HG02973 (cell line): ENCODE data around the gene SIDT1.

Experiments used
- ATAC-seq: cut with Tn5 transposase; IDR thresholded peaks from one replicate; pipeline ENCODE4 v1.9.1; 2021; ENCODE audit warnings: moderate library complexity; ENCODE audit not compliant: unreplicated experiment

Gene SIDT1

DNA sequence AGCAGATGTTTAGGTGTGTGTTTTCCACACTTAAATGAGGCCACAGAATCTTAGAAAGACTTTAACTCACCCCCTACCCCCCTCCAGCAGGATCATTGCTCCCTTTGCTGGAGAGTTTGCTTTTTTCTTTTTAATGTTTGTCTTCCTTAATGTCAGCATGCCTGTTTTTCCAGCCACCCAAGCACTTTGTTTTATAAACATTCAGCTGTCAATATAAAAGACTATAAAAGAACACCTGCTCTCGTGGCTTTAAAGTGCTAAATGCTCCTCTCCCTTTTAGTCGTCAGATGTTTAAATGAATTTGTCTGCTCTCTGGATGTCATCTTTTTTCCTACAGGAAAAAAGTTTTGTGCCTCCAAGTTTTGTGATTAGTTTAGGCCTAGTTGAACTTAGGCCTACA is 61.7 kb downstream of the SIDT1 start:
- no peak for ATAC-seq

DNA sequence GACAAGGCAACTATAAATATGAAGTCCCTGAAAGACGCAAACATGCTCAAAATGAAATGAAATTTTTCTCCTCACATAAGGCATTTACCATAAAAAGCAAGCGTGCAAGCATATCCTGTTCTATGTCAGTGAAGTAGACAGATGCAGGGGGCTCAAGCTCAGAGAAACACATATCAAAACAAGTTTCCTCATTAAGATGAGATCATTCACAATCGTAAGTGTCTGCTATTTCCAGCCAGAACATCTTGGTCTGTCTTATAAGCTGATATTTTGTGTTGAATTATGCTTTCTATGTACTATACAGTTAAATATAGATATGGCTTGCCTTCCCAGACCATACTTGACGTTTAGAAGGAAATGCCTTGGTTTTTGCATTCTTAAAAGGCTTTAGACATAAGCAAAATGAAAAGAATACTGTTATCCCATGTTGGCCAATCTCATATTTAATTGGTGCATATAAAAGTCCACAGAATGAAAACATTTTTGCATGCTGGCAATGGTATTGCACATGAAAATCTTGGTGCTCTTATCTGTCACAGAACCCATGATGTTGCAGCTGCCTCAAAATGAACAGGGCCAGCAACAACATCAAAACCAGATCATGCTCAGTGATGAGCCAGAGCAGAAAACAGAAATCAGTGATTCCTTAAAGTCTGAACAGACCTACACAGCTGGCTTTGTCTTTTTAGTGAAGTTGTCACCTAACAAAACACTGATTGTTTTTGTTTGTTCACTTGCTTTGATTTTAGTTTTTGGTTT is 65.4 kb downstream of the SIDT1 start:
- no peak for ATAC-seq

DNA sequence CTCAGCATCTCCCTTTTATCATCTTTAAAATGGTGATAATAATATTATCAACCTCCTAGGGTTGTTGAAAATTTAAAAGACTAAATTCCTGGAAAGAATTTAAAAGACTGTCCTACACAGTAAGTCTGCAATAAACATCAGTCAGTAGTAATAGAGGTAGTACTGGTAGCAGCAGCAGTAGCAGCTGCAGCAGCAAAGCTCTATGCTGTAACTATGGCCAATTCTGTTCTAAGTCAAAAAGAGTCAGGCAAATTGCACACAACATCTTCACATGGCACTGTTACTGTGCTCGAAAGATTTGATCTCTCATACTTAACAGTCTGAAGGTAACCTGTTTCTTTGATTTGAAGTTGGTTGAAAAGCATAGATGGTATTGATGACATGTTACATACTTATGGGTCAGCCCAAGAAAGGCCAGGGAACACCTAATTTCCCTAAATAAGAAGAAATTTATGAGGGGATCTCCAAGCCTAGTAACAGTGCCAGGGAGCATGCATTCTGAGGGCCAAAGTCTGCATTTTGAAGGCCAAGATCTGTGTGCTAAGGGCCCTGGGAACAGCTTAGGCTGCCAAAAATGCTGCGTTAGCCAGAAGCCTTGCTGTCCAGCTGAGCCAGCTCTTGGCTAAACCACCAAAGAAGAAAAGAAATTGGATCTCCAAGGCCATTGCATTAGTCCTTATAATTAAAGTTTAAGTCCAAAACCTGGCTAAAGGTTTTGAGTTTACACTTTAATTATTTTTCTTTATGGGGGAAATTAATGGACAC is 68.2 kb downstream of the SIDT1 start:
- no peak for ATAC-seq

DNA sequence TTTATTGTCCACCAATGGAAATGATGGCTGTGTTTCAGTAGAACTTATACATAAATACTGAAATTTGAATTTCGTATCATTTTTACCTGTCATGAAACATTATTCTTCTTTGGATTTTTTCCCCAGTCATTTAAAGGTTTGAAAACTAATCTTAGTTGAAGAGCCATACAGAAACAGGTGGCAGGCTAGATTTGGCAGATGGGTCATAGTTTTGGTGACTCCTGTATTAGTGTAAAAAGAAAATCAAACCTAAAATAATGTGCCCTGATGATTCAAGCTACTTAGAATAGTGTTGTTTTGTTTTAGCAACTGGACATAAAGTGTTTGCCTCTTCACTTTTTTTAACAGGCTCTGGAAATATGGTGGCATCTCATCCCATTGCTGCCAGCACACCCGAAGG is 68.9 kb downstream of the SIDT1 start:
- no peak for ATAC-seq

DNA sequence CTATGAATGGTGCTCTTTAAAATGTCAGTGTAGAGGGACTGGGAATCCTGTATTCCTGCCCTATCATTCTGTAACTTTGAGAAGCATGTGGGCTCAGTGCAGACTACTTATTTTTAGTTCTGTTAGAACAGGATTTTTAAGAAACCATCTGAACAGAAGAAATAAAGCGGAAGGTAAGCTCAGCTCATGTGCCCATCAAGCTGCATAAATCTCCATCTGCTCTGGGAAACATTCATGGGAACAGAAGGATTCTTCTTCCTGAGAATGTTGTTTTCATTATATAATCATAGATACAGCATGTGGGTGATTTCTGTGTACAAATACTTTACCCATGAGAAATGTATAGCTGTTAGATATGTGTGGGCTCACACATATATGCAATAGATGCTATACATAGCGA is 69.9 kb downstream of the SIDT1 start:
- no peak for ATAC-seq

DNA sequence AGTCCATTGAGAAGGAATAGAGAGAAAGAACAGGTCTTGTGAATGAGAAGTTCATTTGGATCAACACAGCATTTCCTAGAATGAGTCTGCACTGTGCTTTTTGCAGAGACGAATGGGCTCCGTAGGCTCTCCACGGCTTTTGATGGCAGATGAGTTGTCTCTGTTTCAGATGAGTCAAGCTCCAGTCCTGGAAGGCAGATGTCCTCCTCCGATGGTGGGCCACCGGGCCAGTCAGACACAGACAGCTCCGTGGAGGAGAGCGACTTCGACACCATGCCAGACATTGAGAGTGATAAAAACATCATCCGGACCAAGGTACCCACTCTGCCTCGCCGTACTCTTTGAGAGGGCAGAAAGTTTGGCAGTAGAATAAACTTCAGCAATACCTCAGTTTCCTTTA is 70.5 kb downstream of the SIDT1 start:
- ATAC-seq: no peak

DNA sequence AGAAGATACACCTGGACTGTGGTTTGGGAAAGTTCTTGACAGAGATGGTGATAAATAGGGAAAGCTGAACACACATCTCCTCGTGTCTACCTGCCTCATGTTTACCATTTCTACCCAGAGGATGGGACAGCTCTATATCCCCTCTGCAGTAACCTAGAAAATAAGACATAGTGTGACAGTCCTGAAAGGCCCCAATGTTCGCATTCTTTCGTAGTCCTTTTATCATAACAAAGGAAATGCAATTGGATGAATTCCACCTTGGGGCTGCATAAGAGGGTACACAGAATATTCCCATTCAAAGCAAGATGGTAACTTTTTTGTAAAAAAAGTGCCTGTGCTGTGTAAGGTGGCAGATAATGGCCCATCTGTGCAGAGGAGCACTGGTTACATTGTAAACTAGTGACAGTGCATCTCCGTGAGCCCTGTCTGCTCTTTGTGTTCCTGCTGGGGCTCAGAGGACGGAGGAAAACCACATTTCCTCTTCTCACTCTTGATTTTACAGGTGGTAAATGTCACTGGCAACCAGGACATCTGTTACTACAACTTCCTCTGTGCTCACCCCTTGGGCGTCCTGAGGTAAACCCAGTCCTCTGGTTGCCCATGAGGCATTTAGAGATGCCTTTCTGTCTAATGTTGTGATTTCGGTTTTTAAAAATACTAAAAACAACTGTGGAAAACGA is 74.3 kb downstream of the SIDT1 start:
- peak; percentile 99 for ATAC-seq

DNA sequence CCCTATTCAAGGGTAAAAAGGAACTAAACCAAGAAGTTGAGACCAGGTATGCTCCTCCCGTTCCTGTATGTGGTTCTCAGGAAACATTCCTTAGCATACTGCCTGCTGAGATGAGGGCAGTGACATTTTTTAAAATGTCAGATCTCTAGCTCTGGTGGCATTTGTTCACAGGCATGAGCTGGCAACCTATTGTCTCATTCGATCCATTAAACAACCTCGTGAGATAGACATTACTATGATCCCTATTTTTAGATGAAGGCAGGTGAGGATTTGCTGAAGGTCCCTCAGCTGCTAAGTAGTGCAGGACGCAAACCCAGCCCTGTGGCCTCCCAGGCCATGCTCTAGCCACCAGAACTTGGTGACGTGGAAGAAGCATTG is 74.9 kb downstream of the SIDT1 start:
- ATAC-seq: no peak

DNA sequence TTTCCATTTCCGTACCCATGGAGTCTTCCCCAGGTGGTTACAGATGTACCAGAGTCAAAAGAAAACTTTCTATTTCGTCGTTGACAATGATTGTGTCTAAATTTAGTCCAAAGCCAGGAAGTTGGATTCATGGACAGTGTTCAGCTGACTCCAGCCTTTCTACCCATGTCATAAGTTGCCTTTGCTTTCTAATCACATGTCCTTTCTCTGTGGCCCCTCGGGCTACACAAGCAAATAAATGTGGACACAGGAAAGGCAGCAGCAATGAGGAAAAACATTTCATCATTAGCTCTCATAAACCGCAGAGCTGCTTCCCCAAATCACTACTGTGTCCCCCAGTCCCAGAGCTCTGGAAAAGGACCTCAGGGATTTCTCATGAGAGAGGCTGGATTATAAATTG is 82.0 kb downstream of the SIDT1 start:
- ATAC-seq: no peak

DNA sequence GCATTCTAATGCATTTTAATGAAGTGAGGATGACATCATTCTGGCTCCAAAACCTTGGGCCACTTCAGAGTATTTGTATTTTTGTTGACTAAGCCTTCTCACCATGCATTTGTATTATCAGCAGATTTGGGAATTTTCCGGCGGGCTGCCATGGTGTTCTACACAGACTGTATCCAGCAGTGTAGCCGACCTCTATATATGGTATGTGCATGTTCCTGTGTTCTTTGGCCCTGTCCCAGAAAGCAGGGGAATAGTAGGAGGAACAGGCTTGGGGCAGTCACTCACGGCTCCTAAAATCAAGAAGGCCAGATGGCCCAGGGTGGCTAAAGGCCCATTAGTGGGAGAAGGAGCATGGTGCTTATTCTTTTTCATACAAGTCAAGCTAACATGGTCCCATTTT is 83.6 kb downstream of the SIDT1 start:
- no peak for ATAC-seq

DNA sequence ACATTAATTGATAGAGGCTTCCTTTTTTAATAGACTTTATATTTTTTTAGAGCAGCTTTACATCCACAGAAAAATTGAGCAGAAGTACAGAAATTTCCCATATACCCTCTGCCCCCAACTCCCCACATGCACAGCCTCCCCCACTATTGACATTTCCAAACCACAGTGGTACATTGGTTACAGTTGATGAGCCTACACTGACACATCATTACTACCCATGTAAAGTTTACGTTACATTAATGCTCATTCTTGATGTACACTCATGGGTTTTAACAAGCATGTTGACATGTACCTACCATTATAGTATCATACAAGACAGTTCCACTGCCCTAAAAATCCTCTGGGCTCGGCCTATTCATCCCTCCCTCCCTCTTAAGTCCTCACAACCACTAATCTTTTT is 85.4 kb downstream of the SIDT1 start:
- no peak for ATAC-seq

DNA sequence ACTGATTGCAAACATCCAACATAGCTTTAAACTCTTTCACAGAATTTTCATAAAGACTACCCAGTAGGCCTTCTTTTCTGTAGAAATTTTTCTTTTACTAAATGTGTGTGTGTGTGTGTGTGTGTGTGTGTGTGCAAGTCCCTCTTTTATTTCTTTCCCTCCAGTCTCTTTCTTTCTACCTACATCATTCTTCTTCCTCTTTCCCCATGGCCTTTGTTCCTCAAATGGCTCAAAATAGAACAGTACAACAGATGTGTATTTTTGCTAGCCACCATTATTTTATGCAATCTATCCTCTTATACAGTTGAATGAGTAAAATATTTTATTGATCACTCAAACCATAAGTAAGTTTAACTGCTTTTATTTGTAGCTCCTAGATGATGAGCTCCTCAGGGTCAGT is 87.7 kb downstream of the SIDT1 start:
- ATAC-seq: no peak

DNA sequence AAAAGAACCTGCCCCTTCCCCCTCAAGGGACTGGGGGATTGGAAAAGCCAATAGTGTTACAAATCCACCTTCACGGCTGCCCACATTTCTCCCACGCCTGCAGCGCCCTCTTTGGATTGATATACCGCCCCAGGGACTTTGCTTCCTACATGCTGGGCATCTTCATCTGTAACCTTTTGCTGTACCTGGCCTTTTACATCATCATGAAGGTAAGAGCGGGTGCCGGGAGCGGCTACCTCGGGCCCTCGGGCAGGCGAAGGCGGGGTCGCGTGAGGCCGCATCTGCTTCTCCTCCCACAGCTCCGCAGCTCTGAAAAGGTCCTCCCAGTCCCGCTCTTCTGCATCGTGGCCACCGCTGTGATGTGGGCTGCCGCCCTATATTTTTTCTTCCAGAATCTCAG is 91.0 kb downstream of the SIDT1 start:
- no peak for ATAC-seq

DNA sequence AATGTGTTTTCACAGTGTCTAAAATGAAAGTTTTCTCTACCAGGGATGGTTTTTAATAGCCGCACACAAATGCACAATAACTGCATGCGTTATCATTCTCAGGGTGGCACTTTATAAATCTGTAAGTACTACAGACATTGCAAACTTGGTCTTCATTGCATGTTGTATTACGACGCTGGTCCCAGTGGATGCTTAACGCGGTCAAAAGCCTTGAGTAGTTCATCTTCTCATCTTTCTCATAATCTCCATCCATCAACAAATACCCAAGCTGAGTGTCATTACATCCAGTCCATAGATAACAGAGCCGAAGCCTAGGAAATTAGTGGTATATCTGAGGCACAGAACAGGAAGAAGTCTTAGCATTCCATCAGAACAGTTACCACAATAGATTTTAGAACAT is 91.5 kb downstream of the SIDT1 start:
- ATAC-seq: no peak

DNA sequence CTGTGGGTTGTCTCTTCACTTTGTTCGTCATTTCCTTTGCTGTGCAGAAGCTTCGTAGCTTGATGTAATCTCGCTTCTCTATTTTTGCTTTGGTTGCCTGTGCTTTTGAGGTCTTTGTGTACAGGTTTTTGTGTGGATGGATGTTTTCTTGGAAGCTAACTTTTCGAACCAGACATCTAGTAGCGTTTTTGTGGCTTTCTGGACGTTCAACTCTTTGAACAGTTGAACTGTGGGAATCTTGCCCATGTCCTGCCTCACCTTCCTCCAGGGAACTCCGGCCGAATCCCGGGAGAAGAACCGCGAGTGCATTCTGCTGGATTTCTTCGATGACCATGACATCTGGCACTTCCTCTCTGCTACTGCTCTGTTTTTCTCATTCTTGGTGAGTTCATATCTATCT is 93.5 kb downstream of the SIDT1 start:
- no peak for ATAC-seq

DNA sequence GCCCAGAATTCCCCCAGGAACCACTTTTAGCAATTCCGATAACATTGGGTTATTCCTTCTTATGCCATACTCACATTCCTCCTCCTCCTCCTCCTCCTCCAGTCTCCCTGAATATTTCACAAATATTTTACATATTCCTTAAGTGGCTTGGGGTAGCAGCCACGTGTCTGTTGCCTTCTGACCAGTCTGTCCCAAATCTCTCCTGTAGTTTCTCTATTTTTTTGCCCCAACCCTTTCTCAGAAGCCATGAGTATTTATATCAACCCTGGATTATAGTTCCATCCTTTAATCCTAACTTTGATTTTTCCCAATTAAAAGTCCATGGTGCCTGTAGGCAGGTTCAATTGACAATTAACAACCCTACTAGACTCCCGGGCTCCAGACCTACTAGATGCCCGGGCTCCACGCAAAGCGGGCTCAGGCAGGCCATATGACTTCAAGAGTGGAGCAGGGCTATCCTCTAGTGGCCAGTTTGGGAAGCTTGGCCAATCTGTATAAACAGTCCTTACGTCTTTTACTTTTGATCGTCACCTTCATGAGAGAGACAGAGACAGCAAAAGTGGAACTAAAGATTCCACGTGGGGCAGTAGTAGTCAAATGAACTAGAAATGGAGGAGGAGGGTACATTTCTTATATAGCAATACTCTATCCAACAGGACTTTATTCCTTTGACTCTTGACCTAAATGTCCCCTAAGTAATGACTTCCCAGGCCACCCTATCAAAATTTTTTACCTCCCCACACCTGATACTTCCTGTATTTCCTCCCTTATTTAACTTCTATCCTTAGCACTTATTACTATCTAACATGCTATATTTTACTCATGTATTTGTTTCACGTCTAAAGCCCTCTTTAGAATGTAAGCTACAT is 94.4 kb downstream of the SIDT1 start:
- peak; percentile 57 for ATAC-seq

DNA sequence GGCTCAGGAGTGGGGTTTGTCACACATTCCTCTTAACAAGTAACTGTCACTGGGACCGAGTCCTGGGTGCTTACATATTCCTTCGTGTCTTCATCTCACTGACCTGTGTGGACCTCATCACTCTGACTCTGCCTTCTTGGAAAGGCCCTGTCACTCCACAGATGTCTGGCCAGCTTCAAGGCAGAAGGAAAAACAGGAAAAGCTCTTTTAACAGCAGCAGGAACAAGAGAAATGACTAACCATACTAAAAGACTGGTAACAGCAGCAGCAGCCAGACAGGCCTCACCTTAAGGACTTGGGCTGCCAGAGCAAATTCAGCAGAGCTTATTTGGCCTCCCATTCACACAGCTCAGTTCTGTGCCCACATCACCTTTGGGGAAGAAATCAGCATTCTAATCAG is 96.0 kb downstream of the SIDT1 start:
- ATAC-seq: no peak

DNA sequence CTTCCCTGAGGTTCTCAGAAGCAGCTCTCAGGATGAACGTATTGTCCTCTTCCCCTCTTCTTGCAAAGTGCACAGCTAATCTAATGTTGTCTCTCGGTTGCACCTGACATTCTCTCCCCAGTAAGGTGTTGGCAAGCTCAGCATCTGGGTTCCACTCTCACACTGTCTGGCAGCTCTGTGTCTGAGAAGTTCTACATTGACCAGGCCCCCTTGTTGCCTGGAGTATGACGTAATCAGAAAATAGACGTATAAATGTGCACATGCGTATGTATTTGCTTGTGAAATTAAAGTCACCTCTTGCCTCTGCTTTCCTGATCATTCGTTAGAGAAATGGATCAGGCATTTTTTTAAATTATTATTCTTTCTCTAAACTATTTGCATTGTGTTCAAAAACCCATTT is 96.4 kb downstream of the SIDT1 start:
- ATAC-seq: no peak

DNA sequence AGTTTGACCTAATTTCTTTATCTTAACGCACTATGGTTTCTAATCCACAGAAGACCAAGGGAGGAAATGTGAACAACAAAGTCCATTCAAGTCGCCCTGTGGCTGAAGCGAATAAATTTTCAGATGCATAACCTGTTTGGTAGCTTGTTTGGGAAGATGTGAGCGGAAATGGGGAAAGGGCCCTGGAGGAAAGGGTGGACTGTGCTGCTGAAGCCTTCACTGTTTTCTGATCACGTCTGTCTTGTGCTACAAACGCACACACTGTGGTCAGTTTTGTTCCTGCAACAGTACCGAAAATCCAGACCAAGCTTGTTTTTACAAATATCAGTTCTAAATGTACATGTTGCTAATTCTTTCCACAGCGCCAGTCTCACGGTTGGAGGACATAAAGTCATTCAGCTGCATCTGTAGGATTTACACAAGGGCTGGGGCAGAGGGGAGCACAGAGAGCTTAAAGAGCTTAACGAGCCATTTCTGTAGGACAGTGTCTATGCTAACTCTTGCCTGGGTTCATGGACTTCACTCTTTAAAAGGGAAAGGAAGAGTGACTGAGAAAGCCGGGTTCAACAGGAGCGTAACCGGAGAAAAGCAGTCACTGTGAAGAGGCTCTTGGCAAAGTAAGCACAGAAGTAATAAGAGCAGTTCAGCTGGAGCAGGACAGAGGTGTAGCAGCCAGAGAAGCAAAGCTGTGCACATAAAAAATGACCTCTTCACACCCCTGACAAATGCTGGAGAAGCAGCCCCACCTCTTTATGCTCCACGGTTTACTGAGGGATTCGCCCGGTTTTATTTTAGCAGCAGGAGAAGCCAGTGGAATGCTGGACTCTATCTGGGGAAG is 97.4 kb downstream of the SIDT1 start:
- ATAC-seq: no peak

DNA sequence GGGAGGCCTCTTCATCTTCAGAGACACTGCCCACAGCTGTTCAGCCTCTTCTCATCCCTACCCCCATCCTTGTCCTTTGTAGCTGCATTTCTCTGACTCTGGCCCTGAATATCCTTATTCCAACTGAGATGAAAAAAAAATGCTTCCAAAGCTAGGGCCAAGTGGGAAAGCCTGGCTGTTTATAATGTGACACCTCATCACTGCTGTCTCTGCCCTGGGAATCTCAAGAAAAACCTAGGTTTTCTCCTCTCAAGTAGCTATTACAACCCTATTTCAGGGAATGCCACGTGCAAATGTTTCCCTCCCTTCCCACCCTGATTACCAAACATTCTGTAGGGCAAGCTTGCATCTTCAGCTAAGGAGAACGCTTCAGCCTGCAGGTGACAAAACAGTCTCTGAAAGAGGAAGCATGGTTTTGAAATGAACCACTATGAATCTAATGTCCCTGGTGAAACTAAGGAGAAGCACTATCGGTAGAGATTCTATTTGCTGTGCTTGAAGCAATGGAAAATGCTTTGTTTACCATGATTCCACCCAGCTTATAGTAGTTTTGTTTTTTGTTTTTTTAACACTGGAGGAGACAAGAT is 98.7 kb downstream of the SIDT1 start:
- ATAC-seq: no peak
